Kidney (tissue), 14 donors: ENCODE results near the gene PDZD2. TPM values are rescaled to one million over a fixed set of nuclear protein-coding genes. Genes with fewer than 3 reads are reported as not detected.

Source experiments
- DNase-seq, 5 donors: peaks; one replicate each; pipeline ENCODE4 v3.0.0-alpha.2; 2013 to 2020
- FAIRE-seq: peaks from 2 replicates; lab custom pipeline; 2012; peaks lifted over from hg19 to GRCh38; lab: Jason Lieb, UNC
- H3K27ac ChIP-seq, 2 donors: one replicate each; pipeline ENCODE4 v1.7.0; 2013; ENCODE audit warnings: low read depth in 2 of 2, low read length in 2 of 2, inconsistent platforms in 1 of 2
- H3K27me3 ChIP-seq: one replicate; pipeline ENCODE4 v1.7.1; 2013; ENCODE audit warnings: low read length, inconsistent platforms; ENCODE audit not compliant: control insufficient read depth, insufficient read depth
- H3K36me3 ChIP-seq, 3 donors: one replicate each; pipeline versions ENCODE4 v1.7.0 to v1.7.1; 2013; ENCODE audit warnings: low read length in 3 of 3, control low read depth in 1 of 3, inconsistent platforms in 1 of 3; ENCODE audit not compliant: insufficient read depth in 3 of 3, control insufficient read depth in 2 of 3
- H3K4me1 ChIP-seq, 3 donors: one replicate each; pipeline versions ENCODE4 v1.7.0 to v1.7.1; 2013; ENCODE audit warnings: low read length in 3 of 3, inconsistent platforms in 1 of 3, low read depth in 1 of 3; ENCODE audit not compliant: control insufficient read depth in 2 of 3, insufficient read depth in 2 of 3
- H3K4me3 ChIP-seq, 3 donors: one replicate each; pipeline versions ENCODE4 v1.7.0 to v1.8.1; 2013; ENCODE audit warnings: low read length in 3 of 3, control low read depth in 1 of 3, inconsistent platforms in 1 of 3
- H3K9ac ChIP-seq, 3 donors: one replicate each; pipeline versions ENCODE4 v1.7.0 to v1.7.1; 2013; ENCODE audit warnings: low read length in 3 of 3, control low read depth in 1 of 3, inconsistent platforms in 1 of 3
- H3K9me3 ChIP-seq, 3 donors: one replicate each; pipeline versions ENCODE4 v1.7.0 to v1.7.1; 2013; ENCODE audit warnings: low read length in 3 of 3, control low read depth in 1 of 3, inconsistent platforms in 1 of 3; ENCODE audit not compliant: control insufficient read depth in 2 of 3, insufficient read depth in 1 of 3
- CTCF ChIP-seq: IDR thresholded peaks from 3 replicates; pipeline ENCODE4 v1.5.1; 2012; ENCODE audit warnings: mild to moderate bottlenecking, moderate library complexity, borderline replicate concordance; ENCODE audit not compliant: insufficient read depth; ENCODE audit errors: extremely low read depth
- intact Hi-C: fragments of 100-400 bp; cut with DNase I; formaldehyde crosslinking; loops from one replicate; pipeline ENCODE4 v1.11.1; 2022
- polyA plus RNA-seq: library from polyadenylated mRNA; stranded (reverse); fragments of 350-450 nt; fragmentation: Illumina TruSeq; extraction: RNeasy Lipid Tissue Mini Kit (QIAGEN cat#74804); gene quantifications from one replicate; pipeline ENCODE4 v1.2.3, GENCODE V29; 2014; ENCODE audit warnings: low read depth, low replicate concordance; ENCODE audit not compliant: insufficient read depth
- total RNA-seq: library from RNA; stranded (reverse); fragmentation: NEBNext Ultra II Directional; extraction: Animal tissue kit (Norgen Biotek cat#: 25700); gene quantifications from one replicate; pipeline ENCODE4 v1.2.1, GENCODE V29; 2021
- donor health status: control.
- donor health status: control.
- donor health status: control.
- donor health status: control.
- donor health status: control.
- donor health status: DM: yes; HTN: yes; CAD: no.
- donor health status: Normal renal cell carcinoma (clear cell type).

The PDZD2 gene
- total and polyA plus RNA-seq, 2 donors from 2014 or later = 6.2 to 14.8 TPM

- DNase-seq (no peak), FAIRE-seq (no peak)
- no peak overlapping the region for H3K27ac ChIP-seq
- no peaks in the 10 kb centered on the region for H3K9me3 ChIP-seq
- H3K9ac ChIP-seq = no peak overlapping the region
- no peak for TF ChIP-seq CTCF
- H3K4me1 ChIP-seq = no peaks in the 10 kb centered on the region
- no peaks in the 10 kb centered on the region for H3K27me3 ChIP-seq
- H3K4me3 ChIP-seq = no peak overlapping the region
- peaks cover 0 to 6% (median 6%) of the 10 kb centered on the region in 3 donors for H3K36me3 ChIP-seq
- intact Hi-C loops = no loop called here
These were observed 429.0 kb downstream of the PDZD2 start for GRCh38 chr5:32067774-32068470.

GRCh38 chr5:32068561-32068960 lies 429.6 kb downstream of the PDZD2 start:
- no peak for TF ChIP-seq CTCF
- Histone ChIP-seq H3K27me3 (no peaks in the 10 kb centered on the region), H3K9ac (no peak overlapping the region), H3K27ac (no peak overlapping the region), H3K4me3 (no peak overlapping the region), H3K36me3 (peaks cover 0 to 6% (median 6%) of the 10 kb centered on the region in 3 donors), H3K9me3 (no peaks in the 10 kb centered on the region), H3K4me1 (no peaks in the 10 kb centered on the region)
- intact Hi-C loops = no loop called here
- DNase-seq (no peak), FAIRE-seq (no peak)

- no peak overlapping the region for H3K27ac ChIP-seq
- FAIRE-seq (no peak), DNase-seq (no peak)
- H3K36me3 ChIP-seq = peaks cover 0 to 12% (median 6%) of the 10 kb centered on the region in 3 donors
- intact Hi-C loops = no loop called here
- no peak overlapping the region for H3K4me3 ChIP-seq
- H3K27me3 ChIP-seq = no peaks in the 10 kb centered on the region
- H3K9ac ChIP-seq = no peak overlapping the region
- peaks cover 0 to 2% (median 0%) of the 10 kb centered on the region in 3 donors for H3K4me1 ChIP-seq
- no peak for TF ChIP-seq CTCF
- no peaks in the 10 kb centered on the region for H3K9me3 ChIP-seq
These were observed 430.5 kb downstream of the PDZD2 start for GRCh38 chr5:32069396-32069795.
